ENCODE measurements around the gene TNIP3.

DNA sequence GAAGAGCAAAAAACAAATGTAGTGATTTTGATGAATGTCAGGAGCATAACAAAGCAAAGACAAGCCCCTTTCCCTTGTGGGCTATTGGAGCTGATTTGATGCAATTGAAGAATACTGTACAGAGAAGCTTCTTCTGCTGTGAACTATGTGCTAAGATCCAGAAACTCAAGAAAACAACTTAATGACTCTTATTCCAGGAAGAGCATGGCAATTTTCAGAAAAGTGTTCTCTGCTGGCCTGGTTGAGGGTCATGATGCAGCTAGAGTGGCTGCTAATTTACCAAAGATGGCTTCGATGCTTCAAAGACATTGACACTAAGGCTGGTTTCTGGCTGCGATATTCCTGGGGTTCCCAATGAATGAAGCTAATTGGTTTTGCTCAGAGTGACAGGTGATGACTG, 45.8 kb downstream of the TNIP3 start:
- no peak for TF ChIP-seq POLR2A (conservative IDR thresholded peaks at IDR 0.05)
- no peak for TF ChIP-seq ATF3 (IDR thresholded peaks at IDR 0.05)
- TF ChIP-seq ATF3 (CRISPR knock-in tag; conservative IDR thresholded peaks at IDR 0.05) = no peak
- no peak for TF ChIP-seq GATAD2B (IDR thresholded peaks at IDR 0.05; ENCODE audit: borderline replicate concordance)
- TF ChIP-seq PTRF (tag; IDR thresholded peaks at IDR 0.05) = no peak
- TF ChIP-seq NR0B1 (IDR thresholded peaks at IDR 0.05; ENCODE audit: partially characterized antibody) = no peak
- no peak for TF ChIP-seq HMGN3 (IDR thresholded peaks at IDR 0.05; ENCODE audit: borderline replicate concordance, extremely low read depth, insufficient read length, low read depth, low read length)
- no peak for TF ChIP-seq JUND (IDR thresholded peaks at IDR 0.05; ENCODE audit: borderline replicate concordance, low read depth, low read length)
- TF ChIP-seq JUND (tag; IDR thresholded peaks at IDR 0.05; ENCODE audit: borderline replicate concordance, low read depth, low read length) = no peak
- no peak for TF ChIP-seq MAX (CRISPR knock-in tag; IDR thresholded peaks at IDR 0.05)
- no peak for TF ChIP-seq CTCF (IDR thresholded peaks at IDR 0.05 in 2 of 3, conservative IDR thresholded peaks at IDR 0.05 in 1 of 3; ENCODE audit: insufficient read depth in 2 of 3, low read depth in 1 of 3, low read length in 3 of 3)
- TF ChIP-seq, protein P1, sequence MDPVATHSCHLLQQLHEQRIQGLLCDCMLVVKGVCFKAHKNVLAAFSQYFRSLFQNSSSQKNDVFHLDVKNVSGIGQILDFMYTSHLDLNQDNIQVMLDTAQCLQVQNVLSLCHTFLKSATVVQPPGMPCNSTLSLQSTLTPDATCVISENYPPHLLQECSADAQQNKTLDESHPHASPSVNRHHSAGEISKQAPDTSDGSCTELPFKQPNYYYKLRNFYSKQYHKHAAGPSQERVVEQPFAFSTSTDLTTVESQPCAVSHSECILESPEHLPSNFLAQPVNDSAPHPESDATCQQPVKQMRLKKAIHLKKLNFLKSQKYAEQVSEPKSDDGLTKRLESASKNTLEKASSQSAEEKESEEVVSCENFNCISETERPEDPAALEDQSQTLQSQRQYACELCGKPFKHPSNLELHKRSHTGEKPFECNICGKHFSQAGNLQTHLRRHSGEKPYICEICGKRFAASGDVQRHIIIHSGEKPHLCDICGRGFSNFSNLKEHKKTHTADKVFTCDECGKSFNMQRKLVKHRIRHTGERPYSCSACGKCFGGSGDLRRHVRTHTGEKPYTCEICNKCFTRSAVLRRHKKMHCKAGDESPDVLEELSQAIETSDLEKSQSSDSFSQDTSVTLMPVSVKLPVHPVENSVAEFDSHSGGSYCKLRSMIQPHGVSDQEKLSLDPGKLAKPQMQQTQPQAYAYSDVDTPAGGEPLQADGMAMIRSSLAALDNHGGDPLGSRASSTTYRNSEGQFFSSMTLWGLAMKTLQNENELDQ (CRISPR knock-in tag; IDR thresholded peaks at IDR 0.05; ENCODE audit: borderline replicate concordance) = no peak
- TF ChIP-seq HNRNPUL1 (IDR thresholded peaks at IDR 0.05; ENCODE audit: low read length) = no peak
- TF ChIP-seq, protein P2, sequence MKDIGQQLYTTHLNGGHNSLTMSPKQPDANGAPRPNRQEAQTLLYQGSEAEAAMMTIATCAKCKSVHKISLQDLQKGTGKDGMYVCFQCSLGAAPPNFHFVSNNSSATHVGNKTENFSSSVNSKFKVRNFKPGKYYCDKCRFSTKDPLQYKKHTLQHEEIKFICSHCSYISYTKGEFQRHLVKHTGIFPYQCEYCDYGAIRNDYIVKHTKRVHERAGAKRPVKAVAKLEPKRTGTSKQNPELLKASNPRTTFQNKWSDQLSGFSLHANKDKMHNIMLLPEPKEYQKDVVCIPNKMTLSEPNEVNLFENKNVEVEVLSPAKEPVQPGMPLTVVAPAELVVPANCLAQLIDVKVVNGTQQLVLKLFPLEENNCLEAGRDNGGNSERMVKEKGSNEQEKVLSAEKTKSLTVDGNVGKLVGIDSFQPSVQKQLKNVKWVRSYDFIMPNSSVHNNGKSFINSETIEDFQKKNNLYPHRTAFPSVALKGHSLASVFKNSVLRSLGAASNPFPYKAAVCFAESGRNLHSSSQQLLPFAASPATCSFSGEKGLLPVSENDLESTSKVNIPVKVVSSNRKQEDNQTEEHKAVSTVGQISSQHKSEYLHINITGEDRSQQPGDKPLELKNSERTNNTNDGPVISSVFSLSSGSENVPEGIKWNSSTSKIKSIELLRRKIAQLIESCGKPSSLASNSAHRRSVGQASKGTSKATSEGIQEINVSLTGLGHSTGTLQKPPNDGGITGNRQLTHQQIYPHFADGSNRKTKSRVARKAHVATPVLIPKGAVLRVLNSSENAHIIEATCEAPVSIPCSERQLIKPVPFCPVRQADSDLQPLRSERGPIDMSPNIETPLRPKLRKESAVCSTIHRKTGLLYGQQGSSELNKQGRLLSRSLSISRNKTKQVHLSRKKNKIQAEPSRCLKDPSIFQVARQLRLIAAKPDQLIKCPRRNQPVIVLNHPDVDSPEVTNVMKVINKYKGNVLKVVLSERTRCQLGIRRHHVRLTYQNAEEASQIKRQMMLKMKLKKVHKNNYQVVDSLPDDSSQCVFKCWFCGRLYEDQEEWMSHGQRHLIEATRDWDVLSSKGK (CRISPR knock-in tag; IDR thresholded peaks at IDR 0.05) = no peak
- no peak for TF ChIP-seq EHMT2 (IDR thresholded peaks at IDR 0.05)

All from K562 (cell line).